ENCODE data around the gene SCN11A. TPM values are rescaled to one million over a fixed set of nuclear protein-coding genes. Genes with fewer than 3 reads are reported as not detected.
A peak's percentile ranks its signal among the peaks of the same experiment; 100 is the strongest.

The SCN11A gene
- total RNA-seq, 1 experiment from 2014 or later: not detected

GRCh38 chr3:39050029-39050428, 1.7 kb downstream of the SCN11A start:
- Histone ChIP-seq H3K4me1 (replicated peaks; ENCODE audit: insufficient read depth) (peaks cover 7% of the 10 kb centered on the region), H3K27ac (no peak overlapping the region), H3K79me2 (ENCODE audit: low read depth) (peaks cover 28% of the 10 kb centered on the region), H3K9me2 (ENCODE audit: insufficient read depth) (no peaks in the 10 kb centered on the region), H3K36me3 (ENCODE audit: low read depth) (no peaks in the 10 kb centered on the region), H3K9me3 (ENCODE audit: insufficient read depth, low read depth) (no peaks in the 10 kb centered on the region), H3K4me3 (no peak overlapping the region), H3K4me2 (no peak overlapping the region), H3F3A (ENCODE audit: insufficient read depth, low read depth) (no peaks in the 10 kb centered on the region), H2AFZ (no peak overlapping the region), H4K20me1 (ENCODE audit: insufficient read depth) (0 out of 2 replicates have a peak, but pooled peaks cover 3% of the 10 kb centered on the region), H3K27me3 (ENCODE audit: insufficient read depth, low read depth) (0 out of 2 replicates have a peak, but pooled peaks cover 3% of the 10 kb centered on the region)
- intact Hi-C loops (cut with micrococcal nuclease; ENCODE audit: unreplicated experiment): no loop called here
- POLR2A ChIA-PET (ENCODE audit: unreplicated experiment): no interaction called here
- DNase-seq: no peak
- TF ChIP-seq, protein P1, sequence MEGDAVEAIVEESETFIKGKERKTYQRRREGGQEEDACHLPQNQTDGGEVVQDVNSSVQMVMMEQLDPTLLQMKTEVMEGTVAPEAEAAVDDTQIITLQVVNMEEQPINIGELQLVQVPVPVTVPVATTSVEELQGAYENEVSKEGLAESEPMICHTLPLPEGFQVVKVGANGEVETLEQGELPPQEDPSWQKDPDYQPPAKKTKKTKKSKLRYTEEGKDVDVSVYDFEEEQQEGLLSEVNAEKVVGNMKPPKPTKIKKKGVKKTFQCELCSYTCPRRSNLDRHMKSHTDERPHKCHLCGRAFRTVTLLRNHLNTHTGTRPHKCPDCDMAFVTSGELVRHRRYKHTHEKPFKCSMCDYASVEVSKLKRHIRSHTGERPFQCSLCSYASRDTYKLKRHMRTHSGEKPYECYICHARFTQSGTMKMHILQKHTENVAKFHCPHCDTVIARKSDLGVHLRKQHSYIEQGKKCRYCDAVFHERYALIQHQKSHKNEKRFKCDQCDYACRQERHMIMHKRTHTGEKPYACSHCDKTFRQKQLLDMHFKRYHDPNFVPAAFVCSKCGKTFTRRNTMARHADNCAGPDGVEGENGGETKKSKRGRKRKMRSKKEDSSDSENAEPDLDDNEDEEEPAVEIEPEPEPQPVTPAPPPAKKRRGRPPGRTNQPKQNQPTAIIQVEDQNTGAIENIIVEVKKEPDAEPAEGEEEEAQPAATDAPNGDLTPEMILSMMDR (conservative IDR thresholded peaks at IDR 0.05): no peak
- no peak for TF ChIP-seq EZH2 (IDR thresholded peaks at IDR 0.05; ENCODE audit: low read depth)
- no TSS peak for BruUV-seq (replicated peaks)
- CTCF ChIA-PET: no interaction called here

DNA sequence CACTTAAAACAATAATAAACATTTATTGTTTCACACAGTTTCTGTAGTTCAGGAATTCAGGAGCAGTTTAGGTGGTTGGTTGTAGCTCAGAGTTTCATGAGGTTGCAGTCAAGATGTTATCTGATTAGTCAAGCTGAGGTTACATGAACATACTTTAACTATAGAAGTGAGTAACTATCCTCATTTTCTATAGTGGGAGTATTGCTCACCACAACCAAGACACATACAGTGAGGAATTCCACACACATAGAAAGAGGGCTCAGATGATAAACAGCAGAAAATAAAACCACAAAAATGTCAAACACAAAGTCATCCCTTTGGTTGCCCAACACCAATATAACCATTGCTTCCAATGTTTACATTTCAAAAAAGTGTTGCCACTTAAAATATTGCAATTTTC, 13.6 kb downstream of the SCN11A start:
- peak in 1 of 2 experiments; percentile 44 for DNase-seq
- Histone ChIP-seq H3K4me1 (replicated peaks; ENCODE audit: insufficient read depth) (no peaks in the 10 kb centered on the region), H3K36me3 (ENCODE audit: low read depth) (no peaks in the 10 kb centered on the region), H4K20me1 (ENCODE audit: insufficient read depth) (no peaks in the 10 kb centered on the region), H3K27me3 (ENCODE audit: insufficient read depth, low read depth) (peaks cover 4% of the 10 kb centered on the region; the same call in 1 of the 2 replicates), H3K79me2 (ENCODE audit: low read depth) (no peaks in the 10 kb centered on the region), H3K9me2 (ENCODE audit: insufficient read depth) (no peaks in the 10 kb centered on the region), H3F3A (ENCODE audit: insufficient read depth, low read depth) (no peaks in the 10 kb centered on the region), H3K27ac (no peak overlapping the region), H3K4me3 (no peak overlapping the region), H2AFZ (no peak overlapping the region), H3K9me3 (ENCODE audit: insufficient read depth, low read depth) (no peaks in the 10 kb centered on the region), H3K4me2 (no peak overlapping the region)
- BruUV-seq (replicated peaks): no TSS peak
- ChIA-PET POLR2A (ENCODE audit: unreplicated experiment) (no interaction called here), CTCF (no interaction called here)
- intact Hi-C loops (cut with micrococcal nuclease; ENCODE audit: unreplicated experiment): no loop called here
- no peak for TF ChIP-seq EZH2 (IDR thresholded peaks at IDR 0.05; ENCODE audit: low read depth)
- TF ChIP-seq, protein P1 (conservative IDR thresholded peaks at IDR 0.05): no peak

- H3K27ac ChIP-seq: no peak overlapping the region
- no peaks in the 10 kb centered on the region for H3F3A ChIP-seq (ENCODE audit: insufficient read depth, low read depth)
- H3K79me2 ChIP-seq (ENCODE audit: low read depth): no peaks in the 10 kb centered on the region
- CTCF ChIA-PET: no interaction called here
- POLR2A ChIA-PET (ENCODE audit: unreplicated experiment): no interaction called here
- no peak overlapping the region for H2AFZ ChIP-seq
- H3K27me3 ChIP-seq (ENCODE audit: insufficient read depth, low read depth): peaks cover 19% of the 10 kb centered on the region; the same call in 1 of the 2 replicates
- TF ChIP-seq, protein P1 (conservative IDR thresholded peaks at IDR 0.05): no peak
- TF ChIP-seq EZH2 (IDR thresholded peaks at IDR 0.05; ENCODE audit: low read depth): no peak
- H3K9me3 ChIP-seq (ENCODE audit: insufficient read depth, low read depth): no peaks in the 10 kb centered on the region
- no peak overlapping the region for H3K4me2 ChIP-seq
- H4K20me1 ChIP-seq (ENCODE audit: insufficient read depth): no peaks in the 10 kb centered on the region
- no peaks in the 10 kb centered on the region for H3K9me2 ChIP-seq (ENCODE audit: insufficient read depth)
- intact Hi-C loops (cut with micrococcal nuclease; ENCODE audit: unreplicated experiment): no loop called here
- DNase-seq: no peak
- no TSS peak for BruUV-seq (replicated peaks)
- H3K4me1 ChIP-seq (replicated peaks; ENCODE audit: insufficient read depth): no peaks in the 10 kb centered on the region
- H3K4me3 ChIP-seq: no peak overlapping the region
- no peaks in the 10 kb centered on the region for H3K36me3 ChIP-seq (ENCODE audit: low read depth)
Observed at GRCh38 chr3:39029556-39029955, 22.2 kb downstream of the SCN11A start.
